ENCODE measurements around the gene NCOA7.

The NCOA7 gene

DNA sequence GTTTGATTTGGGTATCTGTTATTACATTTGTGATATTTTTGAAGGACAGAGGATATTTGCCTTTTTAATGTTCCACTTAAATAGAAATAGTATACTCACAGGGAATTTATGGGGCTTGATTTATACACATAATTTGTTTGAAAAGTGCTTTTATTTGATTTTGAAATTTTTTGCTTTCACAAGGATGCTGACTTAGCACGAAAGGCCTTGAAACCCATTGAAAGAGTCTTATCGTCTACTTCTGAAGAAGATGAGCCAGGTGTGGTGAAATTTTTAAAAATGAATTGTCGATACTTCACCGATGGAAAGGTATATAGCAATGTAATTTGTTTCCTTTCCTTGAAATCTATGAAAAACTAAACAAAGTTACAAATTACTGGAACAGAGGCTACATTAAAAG, 91.5 kb downstream of the NCOA7 start:
- Histone ChIP-seq H3K36me3 (replicated peaks; ENCODE audit: low read depth, low read length) (peaks cover 8% of the 10 kb centered on the region), H3K9me3 (ENCODE audit: insufficient read depth, low read length) (no peaks in the 10 kb centered on the region), H4K20me1 (ENCODE audit: insufficient read depth, low read length) (no peaks in the 10 kb centered on the region), H3K4me1 (ENCODE audit: low read length) (no peaks in the 10 kb centered on the region), H3K27ac (ENCODE audit: low read length) (no peak overlapping the region), H3K79me2 (ENCODE audit: low read length) (no peaks in the 10 kb centered on the region), H3K4me2 (ENCODE audit: low read length) (no peak overlapping the region), H3K9ac (ENCODE audit: low read length) (no peak overlapping the region), H2AFZ (ENCODE audit: low read depth, low read length) (no peak overlapping the region), H3K4me3 (ENCODE audit: low read length) (no peak overlapping the region), H3K27me3 (ENCODE audit: low read depth, low read length) (no peaks in the 10 kb centered on the region)
- no peak for TF ChIP-seq EZH2phosphoT487 (IDR thresholded peaks at IDR 0.05; ENCODE audit: low read depth)
- TF ChIP-seq, protein P1, sequence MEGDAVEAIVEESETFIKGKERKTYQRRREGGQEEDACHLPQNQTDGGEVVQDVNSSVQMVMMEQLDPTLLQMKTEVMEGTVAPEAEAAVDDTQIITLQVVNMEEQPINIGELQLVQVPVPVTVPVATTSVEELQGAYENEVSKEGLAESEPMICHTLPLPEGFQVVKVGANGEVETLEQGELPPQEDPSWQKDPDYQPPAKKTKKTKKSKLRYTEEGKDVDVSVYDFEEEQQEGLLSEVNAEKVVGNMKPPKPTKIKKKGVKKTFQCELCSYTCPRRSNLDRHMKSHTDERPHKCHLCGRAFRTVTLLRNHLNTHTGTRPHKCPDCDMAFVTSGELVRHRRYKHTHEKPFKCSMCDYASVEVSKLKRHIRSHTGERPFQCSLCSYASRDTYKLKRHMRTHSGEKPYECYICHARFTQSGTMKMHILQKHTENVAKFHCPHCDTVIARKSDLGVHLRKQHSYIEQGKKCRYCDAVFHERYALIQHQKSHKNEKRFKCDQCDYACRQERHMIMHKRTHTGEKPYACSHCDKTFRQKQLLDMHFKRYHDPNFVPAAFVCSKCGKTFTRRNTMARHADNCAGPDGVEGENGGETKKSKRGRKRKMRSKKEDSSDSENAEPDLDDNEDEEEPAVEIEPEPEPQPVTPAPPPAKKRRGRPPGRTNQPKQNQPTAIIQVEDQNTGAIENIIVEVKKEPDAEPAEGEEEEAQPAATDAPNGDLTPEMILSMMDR (IDR thresholded peaks at IDR 0.05; ENCODE audit: low read depth, low read length) = no peak

DNA sequence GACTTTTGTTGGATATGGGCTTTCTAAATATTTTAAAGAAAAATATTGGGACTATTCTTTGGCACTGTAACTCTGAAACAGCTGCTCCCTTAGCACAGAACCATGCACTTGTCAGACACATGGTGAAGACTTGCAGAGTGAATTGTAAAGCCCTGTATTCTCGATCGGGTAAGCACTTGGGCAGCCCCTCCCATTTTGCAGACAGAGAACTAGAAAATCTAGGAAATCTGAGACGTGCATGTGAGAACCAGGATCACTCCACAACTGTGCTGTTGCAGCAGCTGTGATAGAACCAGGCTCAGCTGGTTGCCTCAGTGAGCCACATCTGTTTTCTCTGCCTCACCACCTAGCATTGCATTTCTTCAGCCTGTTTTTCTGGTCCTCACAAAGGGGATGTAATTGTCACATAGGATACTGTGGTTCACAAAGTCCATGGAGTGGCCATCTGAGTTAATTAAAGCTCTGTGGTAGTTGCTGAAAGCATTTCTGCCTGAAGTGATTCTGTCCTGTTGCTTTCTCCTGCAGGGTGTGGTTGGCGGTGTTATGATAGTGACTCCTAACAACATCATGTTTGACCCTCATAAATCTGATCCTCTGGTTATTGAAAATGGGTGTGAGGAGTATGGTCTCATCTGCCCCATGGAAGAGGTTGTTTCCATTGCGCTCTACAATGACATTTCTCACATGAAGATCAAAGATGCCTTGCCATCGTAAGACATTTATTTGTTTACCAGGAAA, 94.0 kb downstream of the NCOA7 start:
- Histone ChIP-seq H2AFZ (ENCODE audit: low read depth, low read length) (no peak overlapping the region), H3K79me2 (ENCODE audit: low read length) (no peaks in the 10 kb centered on the region), H4K20me1 (ENCODE audit: insufficient read depth, low read length) (no peaks in the 10 kb centered on the region), H3K9me3 (ENCODE audit: insufficient read depth, low read length) (no peaks in the 10 kb centered on the region), H3K4me2 (ENCODE audit: low read length) (no peak overlapping the region), H3K9ac (ENCODE audit: low read length) (no peak overlapping the region), H3K36me3 (replicated peaks; ENCODE audit: low read depth, low read length) (peaks cover 8% of the 10 kb centered on the region), H3K4me1 (ENCODE audit: low read length) (no peaks in the 10 kb centered on the region), H3K27ac (ENCODE audit: low read length) (no peak overlapping the region), H3K4me3 (ENCODE audit: low read length) (no peak overlapping the region), H3K27me3 (ENCODE audit: low read depth, low read length) (no peaks in the 10 kb centered on the region)
- TF ChIP-seq, protein P1 (IDR thresholded peaks at IDR 0.05; ENCODE audit: low read depth, low read length) = no peak

DNA sequence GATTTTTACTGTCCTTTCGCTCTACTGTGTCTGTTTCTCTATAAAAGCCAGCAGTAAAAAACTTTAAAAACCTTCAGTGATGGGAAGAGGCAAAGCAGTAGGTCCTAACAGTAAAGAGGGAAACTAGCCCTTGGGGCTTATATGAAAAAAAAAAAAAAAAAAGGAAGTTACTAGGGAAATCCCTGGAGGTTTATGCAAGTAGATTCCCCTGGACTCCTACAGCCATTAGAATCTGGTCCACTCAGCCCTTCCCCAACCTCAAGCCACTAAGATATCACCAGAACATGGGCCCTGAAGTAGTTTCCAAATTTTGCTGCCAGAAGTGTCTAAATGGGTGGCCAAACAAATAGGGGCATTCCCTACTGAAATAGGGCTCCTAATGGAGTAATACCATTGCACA, 95.3 kb downstream of the NCOA7 start:
- Histone ChIP-seq H3K4me1 (ENCODE audit: low read length) (no peaks in the 10 kb centered on the region), H3K9ac (ENCODE audit: low read length) (no peak overlapping the region), H3K36me3 (replicated peaks; ENCODE audit: low read depth, low read length) (peaks cover 8% of the 10 kb centered on the region), H3K4me2 (ENCODE audit: low read length) (no peak overlapping the region), H4K20me1 (ENCODE audit: insufficient read depth, low read length) (no peaks in the 10 kb centered on the region), H3K27me3 (ENCODE audit: low read depth, low read length) (no peaks in the 10 kb centered on the region), H3K9me3 (ENCODE audit: insufficient read depth, low read length) (no peaks in the 10 kb centered on the region), H3K4me3 (ENCODE audit: low read length) (no peak overlapping the region), H3K79me2 (ENCODE audit: low read length) (no peaks in the 10 kb centered on the region), H3K27ac (ENCODE audit: low read length) (no peak overlapping the region), H2AFZ (ENCODE audit: low read depth, low read length) (no peak overlapping the region)
- TF ChIP-seq, protein P1 (IDR thresholded peaks at IDR 0.05; ENCODE audit: low read depth, low read length) = no peak
- no peak for TF ChIP-seq EZH2phosphoT487 (IDR thresholded peaks at IDR 0.05; ENCODE audit: low read depth)

- TF ChIP-seq, protein P1 (IDR thresholded peaks at IDR 0.05; ENCODE audit: low read depth, low read length) = no peak
- TF ChIP-seq EZH2phosphoT487 (IDR thresholded peaks at IDR 0.05; ENCODE audit: low read depth) = no peak
- Histone ChIP-seq H3K27ac (ENCODE audit: low read length) (no peak overlapping the region), H3K36me3 (replicated peaks; ENCODE audit: low read depth, low read length) (peaks cover 8% of the 10 kb centered on the region)
Observed at GRCh38 chr6:125886914-125887313, 96.2 kb downstream of the NCOA7 start.

More at GRCh38 chr6:125886914-125887313, 96.2 kb downstream of the NCOA7 start:
- Histone ChIP-seq H3K4me3 (ENCODE audit: low read length) (no peak overlapping the region), H3K79me2 (ENCODE audit: low read length) (no peaks in the 10 kb centered on the region), H3K9ac (ENCODE audit: low read length) (no peak overlapping the region), H3K9me3 (ENCODE audit: insufficient read depth, low read length) (no peaks in the 10 kb centered on the region), H3K4me1 (ENCODE audit: low read length) (no peaks in the 10 kb centered on the region), H4K20me1 (ENCODE audit: insufficient read depth, low read length) (no peaks in the 10 kb centered on the region), H2AFZ (ENCODE audit: low read depth, low read length) (no peak overlapping the region), H3K27me3 (ENCODE audit: low read depth, low read length) (no peaks in the 10 kb centered on the region), H3K4me2 (ENCODE audit: low read length) (no peak overlapping the region)

Measured in OCI-LY3 (cell line).